GM12878 (cell line): ENCODE measurements around the gene GPSM3. TPM values are rescaled to one million over a fixed set of nuclear protein-coding genes. Genes with fewer than 3 reads are reported as not detected.

Experiments used
- BHLHE40 ChIP-seq, 2 experiments: fragments of 450-650 bp in 1 of 2; IDR thresholded peaks; 2 replicates each; pipeline ENCODE4 v1.6.1; 2011 to 2017; ENCODE audit warnings: low read depth in 2 of 2, borderline replicate concordance in 1 of 2, improper control_type of control experiment in 1 of 2, low read length in 1 of 2, mild to moderate bottlenecking in 1 of 2
- CHD1 ChIP-seq: IDR thresholded peaks from 2 replicates; pipeline ENCODE4 v1.6.1; 2012; ENCODE audit warnings: low read depth, low read length, improper control_type of control experiment
- EED ChIP-seq: sonication (generic); IDR thresholded peaks from 2 replicates; pipeline ENCODE4 v1.6.1; 2016; ENCODE audit warnings: antibody characterized with exemption, low read depth
- HCFC1 ChIP-seq: fragments of 150-350 bp; IDR thresholded peaks from 2 replicates; pipeline ENCODE4 v1.6.1; 2014; ENCODE audit warnings: low read length
- IKZF2 ChIP-seq, 2 experiments: fragments of 450-650 bp; IDR thresholded peaks; 2 replicates each; pipeline ENCODE4 v1.6.1; 2017; ENCODE audit warnings: mild to moderate bottlenecking in 2 of 2, moderate library complexity in 2 of 2
- LARP7 ChIP-seq: fragments of 450-650 bp; IDR thresholded peaks from 2 replicates; pipeline ENCODE4 v1.6.1; 2017; ENCODE audit warnings: mild to moderate bottlenecking
- MYC ChIP-seq: IDR thresholded peaks from 2 replicates; pipeline ENCODE4 v1.6.1; 2011; ENCODE audit warnings: mild to moderate bottlenecking, low read length, moderate library complexity, inconsistent platforms; ENCODE audit not compliant: insufficient read depth, insufficient replicate concordance, insufficient read length, severe bottlenecking
- POLR2A ChIP-seq: IDR thresholded peaks from 2 replicates; pipeline ENCODE4 v1.6.1; 2011; ENCODE audit warnings: low read depth, mild to moderate bottlenecking, low read length
- POLR2AphosphoS5 ChIP-seq: IDR thresholded peaks from 2 replicates; pipeline ENCODE4 v1.6.1; 2011; ENCODE audit warnings: mild to moderate bottlenecking, low read length, inconsistent platforms
- SMAD1 ChIP-seq: fragments of 450-650 bp; IDR thresholded peaks from 2 replicates; pipeline ENCODE4 v1.6.1; 2018; ENCODE audit warnings: mild to moderate bottlenecking, low read depth; ENCODE audit not compliant: partially characterized antibody
- SREBF1 ChIP-seq: IDR thresholded peaks from 2 replicates; pipeline ENCODE4 v1.6.1; 2012; ENCODE audit warnings: mild to moderate bottlenecking, low read length
- polyA plus RNA-seq, 11 experiments: library from polyadenylated mRNA; depleted of rRNA in 4 of 11; unstranded in 6 of 11; stranded (reverse) in 5 of 11; fragments of >200 nt; fragmentation: Nextera tagmentation in 4 of 11; fragmentation: Illumina TruSeq in 1 of 11; extraction: Ambion mirVana in 4 of 11; extraction: Trizol in 1 of 11; gene quantifications; 1 replicate in 1 of 11; 2 replicates in 10 of 11; pipeline versions ENCODE4 v1.2.1 to v1.2.3, GENCODE V29; 2011 to 2016; ENCODE audit warnings: inconsistent platforms in 2 of 11, missing spikeins in 2 of 11, low read depth in 1 of 11
- total RNA-seq, 4 experiments: library from RNA; depleted of rRNA in 3 of 4; stranded (reverse); fragments of >200 nt in 3 of 4; fragmentation: Illumina TruSeq in 1 of 4; extraction: Trizol in 1 of 4; gene quantifications; 2 replicates each; pipeline versions ENCODE4 v1.2.1 to v1.2.3, GENCODE V29; 2013 to 2021
- TF ChIP-seq, protein P1 (sequence below): fragments of 450-650 bp; formaldehyde crosslinking; IDR thresholded peaks from 2 replicates; pipeline ENCODE4 v1.4.0; 2020; ENCODE audit warnings: mild to moderate bottlenecking, moderate library complexity
- TF ChIP-seq, protein P2 (sequence below): fragments of 450-650 bp; IDR thresholded peaks from 2 replicates; pipeline ENCODE4 v1.6.1; 2017; ENCODE audit warnings: borderline replicate concordance
- TF ChIP-seq, protein P3 (sequence below): fragments of 450-650 bp; IDR thresholded peaks from 2 replicates; pipeline ENCODE4 v1.6.1; 2017; ENCODE audit warnings: low read depth, mild to moderate bottlenecking, moderate library complexity
- TF ChIP-seq, protein P4 (sequence below): IDR thresholded peaks from 2 replicates; pipeline ENCODE4 v1.6.1; 2012; ENCODE audit warnings: low read depth, low read length, improper control_type of control experiment

GPSM3 gene
- total and polyA plus RNA-seq, 10 of the 15 experiments (the other 5 are each of a cell fraction or from before 2014, with no cell fraction given) = 22.0 to 137 (median 113) TPM

DNA sequence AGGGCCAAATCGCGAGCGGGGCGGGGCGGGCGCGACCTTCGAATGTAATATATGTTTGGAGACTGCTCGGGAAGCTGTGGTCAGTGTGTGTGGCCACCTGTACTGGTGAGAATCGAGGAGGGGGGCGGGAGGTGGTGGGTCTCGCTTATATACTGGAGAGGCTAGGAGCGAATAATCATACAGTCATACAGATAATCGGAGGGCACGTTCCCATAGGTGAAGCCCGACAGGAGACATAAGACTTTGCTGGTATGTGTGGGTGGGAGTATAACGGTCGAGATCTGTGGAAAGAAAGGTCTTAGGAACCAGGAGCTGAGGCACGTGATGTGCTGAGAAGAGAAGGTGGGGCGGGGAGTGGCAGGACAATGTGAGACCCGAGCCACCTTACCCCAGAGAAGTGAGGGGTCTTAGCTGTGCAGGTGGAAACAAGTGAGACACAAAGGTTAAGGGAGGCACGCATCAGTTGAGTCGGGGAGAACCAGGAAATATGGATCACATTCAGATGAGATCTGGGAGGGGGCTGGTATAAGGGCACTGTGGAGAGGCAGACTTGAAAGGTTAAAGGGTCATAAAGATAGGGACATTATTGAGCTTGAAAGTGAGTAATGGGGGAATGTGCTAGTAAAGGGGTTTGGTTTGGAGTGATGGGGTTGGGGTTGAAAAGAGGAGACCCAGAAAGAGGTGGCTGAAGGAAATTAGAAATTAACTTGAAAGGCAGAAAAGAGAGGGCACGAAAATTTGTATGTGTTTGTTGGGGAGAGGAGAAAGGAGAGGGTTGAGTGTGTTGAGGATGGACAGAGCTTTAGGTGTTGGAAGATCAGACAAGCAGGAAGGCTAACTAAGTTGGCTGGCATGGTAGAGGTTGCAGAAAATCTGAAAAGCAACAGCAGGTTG is 13.6 kb downstream of the GPSM3 start (continued):
- TF ChIP-seq, protein P1, sequence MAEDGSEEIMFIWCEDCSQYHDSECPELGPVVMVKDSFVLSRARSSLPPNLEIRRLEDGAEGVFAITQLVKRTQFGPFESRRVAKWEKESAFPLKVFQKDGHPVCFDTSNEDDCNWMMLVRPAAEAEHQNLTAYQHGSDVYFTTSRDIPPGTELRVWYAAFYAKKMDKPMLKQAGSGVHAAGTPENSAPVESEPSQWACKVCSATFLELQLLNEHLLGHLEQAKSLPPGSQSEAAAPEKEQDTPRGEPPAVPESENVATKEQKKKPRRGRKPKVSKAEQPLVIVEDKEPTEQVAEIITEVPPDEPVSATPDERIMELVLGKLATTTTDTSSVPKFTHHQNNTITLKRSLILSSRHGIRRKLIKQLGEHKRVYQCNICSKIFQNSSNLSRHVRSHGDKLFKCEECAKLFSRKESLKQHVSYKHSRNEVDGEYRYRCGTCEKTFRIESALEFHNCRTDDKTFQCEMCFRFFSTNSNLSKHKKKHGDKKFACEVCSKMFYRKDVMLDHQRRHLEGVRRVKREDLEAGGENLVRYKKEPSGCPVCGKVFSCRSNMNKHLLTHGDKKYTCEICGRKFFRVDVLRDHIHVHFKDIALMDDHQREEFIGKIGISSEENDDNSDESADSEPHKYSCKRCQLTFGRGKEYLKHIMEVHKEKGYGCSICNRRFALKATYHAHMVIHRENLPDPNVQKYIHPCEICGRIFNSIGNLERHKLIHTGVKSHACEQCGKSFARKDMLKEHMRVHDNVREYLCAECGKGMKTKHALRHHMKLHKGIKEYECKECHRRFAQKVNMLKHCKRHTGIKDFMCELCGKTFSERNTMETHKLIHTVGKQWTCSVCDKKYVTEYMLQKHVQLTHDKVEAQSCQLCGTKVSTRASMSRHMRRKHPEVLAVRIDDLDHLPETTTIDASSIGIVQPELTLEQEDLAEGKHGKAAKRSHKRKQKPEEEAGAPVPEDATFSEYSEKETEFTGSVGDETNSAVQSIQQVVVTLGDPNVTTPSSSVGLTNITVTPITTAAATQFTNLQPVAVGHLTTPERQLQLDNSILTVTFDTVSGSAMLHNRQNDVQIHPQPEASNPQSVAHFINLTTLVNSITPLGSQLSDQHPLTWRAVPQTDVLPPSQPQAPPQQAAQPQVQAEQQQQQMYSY = no peak
- 0 out of 2 replicates have a peak, but pooled peaks have one; percentile 30 for TF ChIP-seq LARP7
- no peak for TF ChIP-seq EED
- peak; percentile 26; the same call in 1 of the 2 replicates for TF ChIP-seq POLR2AphosphoS5
- peak; percentile 50 for TF ChIP-seq SMAD1
- TF ChIP-seq, protein P2, sequence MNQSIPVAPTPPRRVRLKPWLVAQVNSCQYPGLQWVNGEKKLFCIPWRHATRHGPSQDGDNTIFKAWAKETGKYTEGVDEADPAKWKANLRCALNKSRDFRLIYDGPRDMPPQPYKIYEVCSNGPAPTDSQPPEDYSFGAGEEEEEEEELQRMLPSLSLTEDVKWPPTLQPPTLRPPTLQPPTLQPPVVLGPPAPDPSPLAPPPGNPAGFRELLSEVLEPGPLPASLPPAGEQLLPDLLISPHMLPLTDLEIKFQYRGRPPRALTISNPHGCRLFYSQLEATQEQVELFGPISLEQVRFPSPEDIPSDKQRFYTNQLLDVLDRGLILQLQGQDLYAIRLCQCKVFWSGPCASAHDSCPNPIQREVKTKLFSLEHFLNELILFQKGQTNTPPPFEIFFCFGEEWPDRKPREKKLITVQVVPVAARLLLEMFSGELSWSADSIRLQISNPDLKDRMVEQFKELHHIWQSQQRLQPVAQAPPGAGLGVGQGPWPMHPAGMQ = no peak
- TF ChIP-seq BHLHE40 (IDR thresholded peaks at IDR 0.05; ENCODE audit: borderline replicate concordance in 1 of 2, low read depth in 2 of 2, low read length in 1 of 2) = peak in 1 of 2 experiments; percentile 42; a peak in 2 of 4 replicates
- TF ChIP-seq CHD1 = no peak
- peak; percentile 16 to 34; a peak in 2 of 4 replicates for TF ChIP-seq IKZF2 (IDR thresholded peaks at IDR 0.05)
- TF ChIP-seq SREBF1 = no peak
- TF ChIP-seq, protein P3, sequence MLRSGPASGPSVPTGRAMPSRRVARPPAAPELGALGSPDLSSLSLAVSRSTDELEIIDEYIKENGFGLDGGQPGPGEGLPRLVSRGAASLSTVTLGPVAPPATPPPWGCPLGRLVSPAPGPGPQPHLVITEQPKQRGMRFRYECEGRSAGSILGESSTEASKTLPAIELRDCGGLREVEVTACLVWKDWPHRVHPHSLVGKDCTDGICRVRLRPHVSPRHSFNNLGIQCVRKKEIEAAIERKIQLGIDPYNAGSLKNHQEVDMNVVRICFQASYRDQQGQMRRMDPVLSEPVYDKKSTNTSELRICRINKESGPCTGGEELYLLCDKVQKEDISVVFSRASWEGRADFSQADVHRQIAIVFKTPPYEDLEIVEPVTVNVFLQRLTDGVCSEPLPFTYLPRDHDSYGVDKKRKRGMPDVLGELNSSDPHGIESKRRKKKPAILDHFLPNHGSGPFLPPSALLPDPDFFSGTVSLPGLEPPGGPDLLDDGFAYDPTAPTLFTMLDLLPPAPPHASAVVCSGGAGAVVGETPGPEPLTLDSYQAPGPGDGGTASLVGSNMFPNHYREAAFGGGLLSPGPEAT = peak; percentile 61; the same call in 1 of the 2 replicates
- TF ChIP-seq MYC = no peak
- no peak; the same call in 1 of the 2 replicates for TF ChIP-seq HCFC1
- TF ChIP-seq, protein P4, sequence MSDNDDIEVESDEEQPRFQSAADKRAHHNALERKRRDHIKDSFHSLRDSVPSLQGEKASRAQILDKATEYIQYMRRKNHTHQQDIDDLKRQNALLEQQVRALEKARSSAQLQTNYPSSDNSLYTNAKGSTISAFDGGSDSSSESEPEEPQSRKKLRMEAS = 0 out of 2 replicates have a peak, but pooled peaks have one; percentile 14
- TF ChIP-seq POLR2A = peak; percentile 48; the same call in 1 of the 2 replicates
